Astrocyte (in vitro differentiated cells and primary cell): Measurements from ENCODE around the gene USHBP1. TPM values are rescaled to one million over a fixed set of nuclear protein-coding genes. Genes with fewer than 3 reads are reported as not detected.
A peak's percentile ranks its signal among the peaks of the same experiment; 100 is the strongest.

ENCODE experiments used
- DNase-seq: peaks from one replicate; pipeline ENCODE4 v3.0.0-alpha.2; 2010; ENCODE audit warnings: low read depth
- FAIRE-seq: peaks from 2 replicates; lab custom pipeline; 2011; peaks lifted over from hg19 to GRCh38; lab: Jason Lieb, UNC
- H2AFZ ChIP-seq: 2 replicates; pipeline ENCODE4 v1.6.0; 2012; ENCODE audit warnings: low read depth, low read length, inconsistent platforms
- H3K27ac ChIP-seq: 2 replicates; pipeline ENCODE4 v1.5.1; 2011; ENCODE audit warnings: low read depth, low read length, inconsistent platforms
- H3K27me3 ChIP-seq: 2 replicates; pipeline ENCODE4 v1.6.0; 2011; ENCODE audit warnings: low read length, inconsistent platforms; ENCODE audit not compliant: insufficient read depth
- H3K36me3 ChIP-seq: 2 replicates; pipeline ENCODE4 v1.5.1; 2011; ENCODE audit warnings: low read length, inconsistent platforms; ENCODE audit not compliant: insufficient read depth
- H3K4me1 ChIP-seq: 2 replicates; pipeline ENCODE4 v1.5.1; 2011; ENCODE audit warnings: low read length, inconsistent platforms; ENCODE audit not compliant: insufficient read depth
- H3K4me2 ChIP-seq: 2 replicates; pipeline ENCODE4 v1.6.0; 2012; ENCODE audit warnings: low read length, inconsistent platforms
- H3K4me3 ChIP-seq: 2 replicates; pipeline ENCODE4 v1.5.1; 2011; ENCODE audit warnings: low read depth, mild to moderate bottlenecking, low read length, inconsistent platforms; ENCODE audit not compliant: insufficient read depth
- H3K79me2 ChIP-seq: 2 replicates; pipeline ENCODE4 v1.6.0; 2012; ENCODE audit warnings: mild to moderate bottlenecking, low read length, inconsistent platforms; ENCODE audit not compliant: insufficient read depth
- H3K9ac ChIP-seq: 2 replicates; pipeline ENCODE4 v1.6.0; 2012; ENCODE audit warnings: mild to moderate bottlenecking, low read length, inconsistent platforms
- H3K9me3 ChIP-seq: 2 replicates; pipeline ENCODE4 v1.5.1; 2012; ENCODE audit warnings: low read depth, mild to moderate bottlenecking, low read length, inconsistent platforms; ENCODE audit not compliant: insufficient read depth
- H4K20me1 ChIP-seq: 2 replicates; pipeline ENCODE4 v1.6.0; 2012; ENCODE audit warnings: low read length, inconsistent platforms; ENCODE audit not compliant: insufficient read depth
- H3K27ac Mint-ChIP-seq: one replicate; pipeline ENCODE4 v1.8.0; 2021; ENCODE audit warnings: mild to moderate bottlenecking, mixed read lengths; ENCODE audit not compliant: unreplicated experiment
- H3K27me3 Mint-ChIP-seq: one replicate; pipeline ENCODE4 v1.8.0; 2021; ENCODE audit warnings: low read depth, mixed read lengths; ENCODE audit not compliant: unreplicated experiment
- H3K36me3 Mint-ChIP-seq: one replicate; pipeline ENCODE4 v1.8.0; 2021; ENCODE audit warnings: low read depth, mixed read lengths; ENCODE audit not compliant: unreplicated experiment
- H3K4me1 Mint-ChIP-seq: one replicate; pipeline ENCODE4 v1.8.0; 2021; ENCODE audit warnings: low read depth, mixed read lengths; ENCODE audit not compliant: unreplicated experiment
- H3K4me3 Mint-ChIP-seq: one replicate; pipeline ENCODE4 v1.8.0; 2021; ENCODE audit warnings: mild to moderate bottlenecking, moderate library complexity, mixed read lengths; ENCODE audit not compliant: unreplicated experiment
- H3K9me3 Mint-ChIP-seq: one replicate; pipeline ENCODE4 v1.8.0; 2021; ENCODE audit warnings: mild to moderate bottlenecking, mixed read lengths; ENCODE audit not compliant: unreplicated experiment
- EZH2 ChIP-seq: IDR thresholded peaks from 2 replicates; pipeline ENCODE4 v1.6.1; 2012; ENCODE audit warnings: mild to moderate bottlenecking, low read length, inconsistent platforms; ENCODE audit not compliant: insufficient read depth
- total RNA-seq: library from RNA; stranded (reverse); gene quantifications from 2 replicates; pipeline ENCODE4 v1.2.1, GENCODE V29; 2021
- TF ChIP-seq, protein P1 (sequence below): IDR thresholded peaks from 2 replicates; pipeline ENCODE4 v1.5.1; 2011; ENCODE audit warnings: low read depth, mild to moderate bottlenecking, inconsistent platforms, low read length, moderate library complexity; ENCODE audit not compliant: insufficient read depth

USHBP1 gene
- total RNA-seq, 1 donor from 2014 or later = 0.27 TPM

DNA sequence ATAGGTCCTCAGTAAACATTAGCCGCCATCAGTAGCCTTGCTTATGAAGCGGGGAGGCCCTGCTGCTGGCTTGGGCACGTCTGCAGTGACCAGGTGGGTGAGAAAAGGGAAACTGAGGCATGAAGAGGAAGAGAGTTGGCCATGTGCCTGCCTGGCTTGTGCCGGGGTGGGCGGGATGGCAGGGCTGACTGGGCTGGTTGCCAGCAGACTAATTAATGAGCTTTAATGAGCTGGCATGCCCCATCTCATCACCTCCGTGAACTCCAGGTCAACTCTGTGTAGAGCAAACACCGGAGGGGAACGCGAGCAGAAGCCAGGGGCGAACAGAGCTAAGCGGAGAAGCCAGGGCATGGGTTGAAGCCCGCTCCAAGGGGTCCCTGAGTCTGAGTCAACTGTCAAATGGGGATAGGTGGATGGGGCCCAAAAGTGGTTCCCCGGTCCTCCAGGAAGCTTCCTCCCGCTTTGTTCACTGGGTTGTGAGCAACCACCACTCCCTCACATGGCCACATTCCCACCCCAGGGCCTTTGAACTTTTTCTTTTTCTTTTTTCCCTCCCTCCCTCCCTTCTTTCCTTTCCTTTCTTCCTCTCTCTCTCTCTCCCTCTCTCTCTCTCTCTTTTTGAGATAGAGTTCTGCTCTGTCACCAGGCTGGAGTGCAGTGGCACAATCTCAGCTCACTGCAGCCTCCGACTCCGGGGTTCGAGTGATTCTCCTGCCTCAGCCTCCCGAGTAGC lies 27.6 kb downstream of the USHBP1 start:
- H3K27me3 ChIP-seq = no peaks in the 10 kb centered on the region
- Mint-ChIP-seq H3K36me3 (peaks cover 13% of the 10 kb centered on the region), H3K27ac (no peak overlapping the region), H3K4me1 (no peaks in the 10 kb centered on the region), H3K4me3 (peak overlapping the region; percentile 66), H3K27me3 (no peaks in the 10 kb centered on the region), H3K9me3 (no peaks in the 10 kb centered on the region)
- no peak overlapping the region for H3K9ac ChIP-seq
- peaks cover 36% of the 10 kb centered on the region for H4K20me1 ChIP-seq
- H3K9me3 ChIP-seq = no peaks in the 10 kb centered on the region
- peaks cover 4% of the 10 kb centered on the region for H3K36me3 ChIP-seq
- no peak overlapping the region for H3K4me3 ChIP-seq
- TF ChIP-seq EZH2 = no peak
- TF ChIP-seq, protein P1, sequence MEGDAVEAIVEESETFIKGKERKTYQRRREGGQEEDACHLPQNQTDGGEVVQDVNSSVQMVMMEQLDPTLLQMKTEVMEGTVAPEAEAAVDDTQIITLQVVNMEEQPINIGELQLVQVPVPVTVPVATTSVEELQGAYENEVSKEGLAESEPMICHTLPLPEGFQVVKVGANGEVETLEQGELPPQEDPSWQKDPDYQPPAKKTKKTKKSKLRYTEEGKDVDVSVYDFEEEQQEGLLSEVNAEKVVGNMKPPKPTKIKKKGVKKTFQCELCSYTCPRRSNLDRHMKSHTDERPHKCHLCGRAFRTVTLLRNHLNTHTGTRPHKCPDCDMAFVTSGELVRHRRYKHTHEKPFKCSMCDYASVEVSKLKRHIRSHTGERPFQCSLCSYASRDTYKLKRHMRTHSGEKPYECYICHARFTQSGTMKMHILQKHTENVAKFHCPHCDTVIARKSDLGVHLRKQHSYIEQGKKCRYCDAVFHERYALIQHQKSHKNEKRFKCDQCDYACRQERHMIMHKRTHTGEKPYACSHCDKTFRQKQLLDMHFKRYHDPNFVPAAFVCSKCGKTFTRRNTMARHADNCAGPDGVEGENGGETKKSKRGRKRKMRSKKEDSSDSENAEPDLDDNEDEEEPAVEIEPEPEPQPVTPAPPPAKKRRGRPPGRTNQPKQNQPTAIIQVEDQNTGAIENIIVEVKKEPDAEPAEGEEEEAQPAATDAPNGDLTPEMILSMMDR = no peak
- H3K4me1 ChIP-seq = peaks cover 14% of the 10 kb centered on the region
- no peak overlapping the region for H2AFZ ChIP-seq
- no peak for DNase-seq
- H3K27ac ChIP-seq = no peak overlapping the region
- FAIRE-seq = no peak
- peaks cover 24% of the 10 kb centered on the region for H3K79me2 ChIP-seq
- no peak overlapping the region for H3K4me2 ChIP-seq

- H3K4me3 Mint-ChIP-seq = no peak overlapping the region
- peak overlapping the region; percentile 62 for H2AFZ ChIP-seq
- H3K27ac Mint-ChIP-seq = no peak overlapping the region
Observed at GRCh38 chr19:17235971-17236777, 28.4 kb downstream of the USHBP1 start.

More at GRCh38 chr19:17235971-17236777, 28.4 kb downstream of the USHBP1 start:
- Histone ChIP-seq H3K36me3 (peaks cover 9% of the 10 kb centered on the region), H3K4me2 (peak overlapping the region; percentile 93), H3K79me2 (peaks cover 24% of the 10 kb centered on the region), H3K9me3 (no peaks in the 10 kb centered on the region), H3K27me3 (no peaks in the 10 kb centered on the region), H3K4me3 (peak overlapping the region; percentile 62), H3K4me1 (peaks cover 14% of the 10 kb centered on the region), H3K9ac (peak overlapping the region; percentile 69), H3K27ac (no peak overlapping the region), H4K20me1 (peaks cover 36% of the 10 kb centered on the region)
- H3K9me3 Mint-ChIP-seq = no peaks in the 10 kb centered on the region
- DNase-seq (no peak), FAIRE-seq (no peak)
- H3K36me3 Mint-ChIP-seq = peaks cover 13% of the 10 kb centered on the region
- no peaks in the 10 kb centered on the region for H3K27me3 Mint-ChIP-seq
- no peaks in the 10 kb centered on the region for H3K4me1 Mint-ChIP-seq
- TF ChIP-seq EZH2 = no peak
- TF ChIP-seq, protein P1 = no peak
